ENCODE data around the gene ZSCAN5B. TPM values are rescaled to one million over a fixed set of nuclear protein-coding genes. Genes with fewer than 3 reads are reported as not detected.
A peak's percentile ranks its signal among the peaks of the same experiment; 100 is the strongest.

ZSCAN5B gene
- total and polyA plus RNA-seq, 2 of the 8 experiments (the other 6 are each of a cell fraction or from before 2014, with no cell fraction given): not detected

DNA sequence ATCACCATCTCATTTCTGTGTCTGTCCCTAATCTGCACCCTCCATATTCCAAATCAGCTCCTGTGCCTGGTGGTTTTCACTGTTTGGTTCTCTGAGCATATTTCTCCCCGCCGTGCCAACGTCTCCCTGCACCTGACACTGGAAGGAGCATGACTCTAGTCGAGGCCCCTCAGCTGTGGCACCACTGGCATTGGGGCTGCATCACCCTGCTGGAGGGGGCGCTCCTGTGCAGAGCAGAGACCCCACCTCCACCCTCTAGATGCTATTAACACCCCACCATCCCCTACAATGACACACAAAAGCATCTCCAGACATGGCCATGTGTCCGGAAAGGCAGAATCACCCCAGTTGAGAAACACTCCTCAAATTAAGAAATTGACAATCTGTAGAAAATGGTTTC is 25.3 kb upstream of the ZSCAN5B start:
- no peak for DNase-seq (ENCODE audit: low read depth in 1 of 2, low spot score in 2 of 2)
- H2BK5ac ChIP-seq (ENCODE audit: low read depth, low read length): no peak overlapping the region
- CTCF ChIA-PET (ENCODE audit: partially characterized antibody): interaction anchor here (0.9 to 4.9 kb wide), 23 partner anchors 10 to 156 kb away, joined by 3 to 31 read pairs (median 4); partner anchors contain the start of gene GALP

More for the DNA sequence above, 25.3 kb upstream of the ZSCAN5B start:
- no peak overlapping the region for H4K5ac ChIP-seq (ENCODE audit: insufficient read length, low read depth, low read length)
- no peak overlapping the region for H4K8ac ChIP-seq (ENCODE audit: extremely low read depth, insufficient read depth, low read length)
- no peaks in the 10 kb centered on the region for H3K79me2 ChIP-seq (ENCODE audit: control insufficient read depth in 1 of 2, insufficient read depth in 2 of 2, low read length in 2 of 2)
- H3K4me2 ChIP-seq (ENCODE audit: insufficient read depth in 1 of 2, low read depth in 2 of 2, low read length in 2 of 2): no peak overlapping the region
- H3K4me3 ChIP-seq (ENCODE audit: extremely low read depth in 1 of 4, insufficient read depth in 2 of 4, low read depth in 3 of 4, low read length in 4 of 4): no peak overlapping the region
- no peaks in the 10 kb centered on the region for H3K9me3 ChIP-seq (ENCODE audit: insufficient read depth in 2 of 2, low read depth in 1 of 2, low read length in 1 of 2)
- H2AK5ac ChIP-seq (ENCODE audit: low read depth, low read length): no peak overlapping the region
- no peak overlapping the region for H2BK20ac ChIP-seq (ENCODE audit: low read length)
- peaks cover 0 to 2% of the 10 kb centered on the region in 2 experiments for H4K20me1 ChIP-seq (replicated peaks in 1 of 2; ENCODE audit: control insufficient read depth in 1 of 2, insufficient read depth in 2 of 2, low read length in 2 of 2)
- no peak overlapping the region for H3K18ac ChIP-seq (ENCODE audit: extremely low read depth, low read length)
- H2AFZ ChIP-seq (ENCODE audit: low read length): no peak overlapping the region
- H3K27ac ChIP-seq (ENCODE audit: low read depth, low read length): no peak overlapping the region
- no peak for FAIRE-seq
- no peak overlapping the region for H2BK120ac ChIP-seq (replicated peaks; ENCODE audit: low read depth, low read length)
- H3K9ac ChIP-seq (replicated peaks in 1 of 4; ENCODE audit: extremely low read depth in 1 of 4, low read depth in 3 of 4, low read length in 3 of 4): no peak overlapping the region
- no peak overlapping the region for H3K56ac ChIP-seq (replicated peaks; ENCODE audit: insufficient read length, low read depth, low read length)
- no peaks in the 10 kb centered on the region for H3K36me3 ChIP-seq (ENCODE audit: control insufficient read depth in 2 of 4, insufficient read depth in 4 of 4, low read length in 3 of 4)
- no peaks in the 10 kb centered on the region for H3K79me1 ChIP-seq (ENCODE audit: low read depth, low read length)
- H2BK15ac ChIP-seq (ENCODE audit: low read length): no peak overlapping the region
- H3K23me2 ChIP-seq (ENCODE audit: low read depth, low read length): 0 out of 2 replicates have a peak, but pooled peaks cover 2% of the 10 kb centered on the region
- POLR2A ChIA-PET (ENCODE audit: partially characterized antibody): no interaction called here
- no peak overlapping the region for H3K4ac ChIP-seq (replicated peaks; ENCODE audit: insufficient read length, low read depth, low read length)
- no peak overlapping the region for H2BK12ac ChIP-seq (ENCODE audit: low read depth, low read length)
- no peak overlapping the region for H3K23ac ChIP-seq (ENCODE audit: insufficient read length)
- H4K91ac ChIP-seq (replicated peaks; ENCODE audit: insufficient read length, low read length): no peak overlapping the region
- no peaks in the 10 kb centered on the region for H3K4me1 ChIP-seq (replicated peaks in 1 of 4; ENCODE audit: control insufficient read depth in 3 of 4, insufficient read depth in 4 of 4, low read length in 3 of 4)
- H3K14ac ChIP-seq (ENCODE audit: insufficient read length): no peak overlapping the region
- TF ChIP-seq HDAC2 (IDR thresholded peaks at IDR 0.05; ENCODE audit: borderline replicate concordance in 1 of 2, low read depth in 2 of 2, low read length in 2 of 2): no peak
- TF ChIP-seq, protein P1, sequence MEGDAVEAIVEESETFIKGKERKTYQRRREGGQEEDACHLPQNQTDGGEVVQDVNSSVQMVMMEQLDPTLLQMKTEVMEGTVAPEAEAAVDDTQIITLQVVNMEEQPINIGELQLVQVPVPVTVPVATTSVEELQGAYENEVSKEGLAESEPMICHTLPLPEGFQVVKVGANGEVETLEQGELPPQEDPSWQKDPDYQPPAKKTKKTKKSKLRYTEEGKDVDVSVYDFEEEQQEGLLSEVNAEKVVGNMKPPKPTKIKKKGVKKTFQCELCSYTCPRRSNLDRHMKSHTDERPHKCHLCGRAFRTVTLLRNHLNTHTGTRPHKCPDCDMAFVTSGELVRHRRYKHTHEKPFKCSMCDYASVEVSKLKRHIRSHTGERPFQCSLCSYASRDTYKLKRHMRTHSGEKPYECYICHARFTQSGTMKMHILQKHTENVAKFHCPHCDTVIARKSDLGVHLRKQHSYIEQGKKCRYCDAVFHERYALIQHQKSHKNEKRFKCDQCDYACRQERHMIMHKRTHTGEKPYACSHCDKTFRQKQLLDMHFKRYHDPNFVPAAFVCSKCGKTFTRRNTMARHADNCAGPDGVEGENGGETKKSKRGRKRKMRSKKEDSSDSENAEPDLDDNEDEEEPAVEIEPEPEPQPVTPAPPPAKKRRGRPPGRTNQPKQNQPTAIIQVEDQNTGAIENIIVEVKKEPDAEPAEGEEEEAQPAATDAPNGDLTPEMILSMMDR (IDR thresholded peaks at IDR 0.05; ENCODE audit: control extremely low read depth in 1 of 3, insufficient read depth in 1 of 3, low read depth in 1 of 3, low read length in 3 of 3): peak; percentile 50 to 66 (median 64)
- no peak for TF ChIP-seq EP300 (IDR thresholded peaks at IDR 0.05; ENCODE audit: borderline replicate concordance in 1 of 2, low read depth in 2 of 2, low read length in 2 of 2)
- no peak for TF ChIP-seq EGR1 (IDR thresholded peaks at IDR 0.05; ENCODE audit: borderline replicate concordance, low read depth, low read length)
- no peak for TF ChIP-seq POLR2AphosphoS5 (IDR thresholded peaks at IDR 0.05; ENCODE audit: low read depth, low read length)
- TF ChIP-seq RAD21 (IDR thresholded peaks at IDR 0.05 in 1 of 2, conservative IDR thresholded peaks at IDR 0.05 in 1 of 2; ENCODE audit: low read depth in 2 of 2, low read length in 2 of 2): peak; percentile 33 to 43; a peak in 3 of 4 replicates
- H3K27me3 ChIP-seq (replicated peaks in 1 of 4; ENCODE audit: control insufficient read depth in 3 of 4, extremely low read depth in 1 of 4, insufficient read depth in 3 of 4, low read length in 3 of 4): no peaks in the 10 kb centered on the region; a peak in 1 of 7 replicates
- 80% methylated on average over 6 of the region's 6 CpGs; no CpG with 5 or more reads in 1 of the 2 experiments for WGBS, 2 experiments (ENCODE audit: extremely low coverage in 1 of 2, insufficient coverage in 1 of 2, insufficient read length in 1 of 2, insufficient replicate concordance in 2 of 2, low coverage in 1 of 2, low lambda C conversion rate in 2 of 2, missing lambda C conversion rate in 1 of 2)

Data from H1 (cell line).